Muscle of leg (tissue), 11 donors: ENCODE results near the gene MTMR4. TPM values are rescaled to one million over a fixed set of nuclear protein-coding genes. Genes with fewer than 3 reads are reported as not detected.

Experiments used
- DNase-seq: peaks from one replicate; pipeline ENCODE4 v3.0.0; 2013
- H3K27ac ChIP-seq: one replicate; pipeline ENCODE4 v1.5.1; 2013; ENCODE audit warnings: mild to moderate bottlenecking, low read length, control low read depth
- H3K27me3 ChIP-seq: one replicate; pipeline ENCODE4 v1.6.1; 2013; ENCODE audit warnings: low read length; ENCODE audit not compliant: control insufficient read depth, insufficient read depth
- H3K36me3 ChIP-seq: one replicate; pipeline ENCODE4 v1.6.1; 2013; ENCODE audit warnings: low read length; ENCODE audit not compliant: control insufficient read depth, insufficient read depth
- H3K4me1 ChIP-seq: one replicate; pipeline ENCODE4 v1.6.1; 2013; ENCODE audit warnings: low read length; ENCODE audit not compliant: control insufficient read depth, insufficient read depth
- H3K4me3 ChIP-seq: one replicate; pipeline ENCODE4 v1.5.1; 2013; ENCODE audit warnings: low read length, control low read depth
- H3K9me3 ChIP-seq: replicated peaks from 2 replicates; pipeline ENCODE4 v1.6.1; 2013; ENCODE audit warnings: low read depth, low read length; ENCODE audit not compliant: control insufficient read depth
- WGBS: methylation state at CpG from one replicate; pipeline ENCODE4 v1.1.5; 2013; ENCODE audit warnings: missing lambda C conversion rate; ENCODE audit not compliant: insufficient coverage; 5-methylcytosine and 5-hydroxymethylcytosine counted together
- polyA plus RNA-seq, 8 donors: library from polyadenylated mRNA; unstranded; fragments of 120-200 nt; gene quantifications; one replicate each; pipeline versions ENCODE4 v1.2.1 to v1.2.3, GENCODE V29; 2013; ENCODE audit warnings: inconsistent platforms in 1 of 8, low replicate concordance in 1 of 8; ENCODE audit not compliant: insufficient read length in 8 of 8, insufficient read depth in 1 of 8
- total RNA-seq: library from RNA; stranded (reverse); fragments of 120-200 nt; gene quantifications from one replicate; pipeline ENCODE4 v1.2.4, GENCODE V29; 2013

The MTMR4 gene
- total and polyA plus RNA-seq, 9 donors: 17.4 to 23.7 (median 19.3) TPM

DNA sequence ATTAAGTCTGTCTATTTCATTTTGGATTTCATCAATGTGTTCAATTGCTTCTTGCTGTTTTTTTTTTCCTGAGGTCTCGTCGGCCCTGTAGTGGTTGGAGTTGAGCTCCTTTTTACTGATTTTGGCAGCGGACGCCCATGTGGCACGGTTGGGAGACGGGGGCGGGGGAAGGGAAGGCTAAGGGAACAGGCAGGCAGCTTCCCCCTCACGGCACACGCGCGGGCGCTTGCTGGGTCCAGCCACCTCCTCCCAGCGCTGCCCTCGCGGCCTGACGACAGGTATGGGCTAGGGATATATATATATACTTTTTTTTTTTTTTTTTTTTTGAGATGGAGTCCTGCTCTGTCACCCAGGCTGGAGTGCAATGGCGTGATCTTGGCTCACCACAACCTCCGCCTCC, 37.6 kb downstream of the MTMR4 start:
- Histone ChIP-seq H3K4me1 (no peaks in the 10 kb centered on the region), H3K27me3 (no peaks in the 10 kb centered on the region), H3K4me3 (no peak overlapping the region), H3K9me3 (no peaks in the 10 kb centered on the region), H3K36me3 (no peaks in the 10 kb centered on the region), H3K27ac (no peak overlapping the region)
- no peak for DNase-seq
- 52% methylated on average over 5 of the region's 18 CpGs for WGBS

DNA sequence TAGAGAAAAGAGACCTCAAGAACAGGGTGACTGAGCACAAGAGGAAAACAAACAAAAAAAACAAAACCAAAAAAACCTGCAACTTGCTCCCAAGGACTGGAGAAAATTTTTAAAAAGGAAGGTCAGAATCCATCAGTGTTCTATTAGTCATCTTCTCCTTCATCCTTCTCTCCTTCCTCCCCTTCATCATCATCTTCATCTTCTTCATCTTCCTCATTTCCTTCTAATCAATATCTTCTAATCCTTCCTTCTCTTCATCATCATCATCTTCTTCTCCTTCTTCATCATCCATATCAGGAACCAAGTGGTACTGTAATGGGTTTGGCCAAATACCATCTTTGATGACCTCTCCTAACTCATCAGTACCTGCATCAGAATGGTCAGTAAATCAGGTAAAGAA, 38.5 kb downstream of the MTMR4 start:
- Histone ChIP-seq H3K9me3 (no peaks in the 10 kb centered on the region), H3K4me1 (no peaks in the 10 kb centered on the region), H3K27me3 (no peaks in the 10 kb centered on the region), H3K27ac (no peak overlapping the region), H3K4me3 (no peak overlapping the region), H3K36me3 (no peaks in the 10 kb centered on the region)
- DNase-seq: no peak

DNA sequence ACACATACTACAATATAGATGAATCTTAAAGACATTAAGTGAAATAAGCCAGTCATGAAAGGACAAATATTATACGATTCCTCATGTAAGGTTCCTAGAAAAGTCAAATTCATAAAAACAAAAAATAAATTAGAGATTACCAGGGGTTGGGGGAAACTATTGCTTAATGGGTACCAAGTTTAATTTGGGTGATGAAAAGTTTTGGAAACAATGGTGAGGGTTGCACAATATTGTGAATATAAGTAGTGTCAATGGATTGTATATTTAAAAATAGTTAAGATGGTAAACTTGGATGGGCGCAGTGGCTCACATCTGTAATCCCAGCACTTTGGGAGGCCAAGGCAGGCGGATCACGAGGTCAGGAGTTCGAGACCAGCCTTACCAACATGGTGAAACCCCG, 44.1 kb downstream of the MTMR4 start:
- 73% methylated on average over 2 of the region's 6 CpGs for WGBS
- Histone ChIP-seq H3K4me3 (no peak overlapping the region), H3K27ac (no peak overlapping the region), H3K27me3 (peaks cover 2% of the 10 kb centered on the region), H3K4me1 (no peaks in the 10 kb centered on the region), H3K9me3 (no peaks in the 10 kb centered on the region), H3K36me3 (no peaks in the 10 kb centered on the region)
- DNase-seq: no peak

DNA sequence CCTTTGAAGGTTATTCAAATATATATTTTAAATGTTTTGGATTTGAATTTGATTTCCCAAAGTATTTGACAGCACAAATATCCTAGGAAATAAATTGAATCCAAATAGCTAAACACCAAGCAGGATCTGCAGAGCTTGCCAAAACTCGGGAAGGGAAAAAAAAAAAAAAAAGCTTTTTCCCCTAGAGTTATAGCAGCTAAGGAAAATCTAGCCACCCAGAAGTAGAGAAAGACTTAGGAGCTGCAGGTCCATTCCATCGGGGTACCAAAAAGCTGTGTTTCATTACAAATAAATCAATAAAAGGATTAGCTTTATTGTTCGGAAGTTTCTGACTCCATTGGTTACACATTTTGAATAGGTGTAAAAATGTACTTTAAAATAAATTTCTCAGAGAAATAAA, 45.5 kb downstream of the MTMR4 start:
- H3K27me3 ChIP-seq: peaks cover 2% of the 10 kb centered on the region
- H3K9me3 ChIP-seq: no peaks in the 10 kb centered on the region
- WGBS: no CpG with 5 or more reads among the region's 3 CpGs
- no peak overlapping the region for H3K4me3 ChIP-seq
- H3K36me3 ChIP-seq: no peaks in the 10 kb centered on the region
- H3K4me1 ChIP-seq: no peaks in the 10 kb centered on the region
- no peak for DNase-seq
- no peak overlapping the region for H3K27ac ChIP-seq

DNA sequence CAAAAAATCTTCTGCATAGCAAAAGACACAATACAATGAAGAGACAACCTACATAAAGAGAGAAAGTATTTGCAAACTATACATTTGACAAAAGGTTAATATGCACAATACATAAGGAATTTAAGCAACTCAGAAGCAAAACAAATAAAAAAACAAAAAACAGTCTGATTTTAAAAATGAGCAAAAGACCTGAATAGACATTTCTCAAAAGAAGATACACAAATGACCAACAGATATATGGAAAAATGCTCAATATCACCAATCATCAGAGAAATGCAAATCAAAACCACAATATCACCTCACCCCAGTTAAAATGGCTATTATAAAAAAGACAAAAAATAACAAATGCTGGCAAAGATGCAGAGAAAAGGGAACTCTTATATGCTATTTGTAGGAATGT, 58.9 kb downstream of the MTMR4 start:
- Histone ChIP-seq H3K9me3 (no peaks in the 10 kb centered on the region), H3K4me3 (no peak overlapping the region), H3K36me3 (no peaks in the 10 kb centered on the region), H3K27ac (no peak overlapping the region), H3K27me3 (no peaks in the 10 kb centered on the region), H3K4me1 (no peaks in the 10 kb centered on the region)
- no peak for DNase-seq

DNA sequence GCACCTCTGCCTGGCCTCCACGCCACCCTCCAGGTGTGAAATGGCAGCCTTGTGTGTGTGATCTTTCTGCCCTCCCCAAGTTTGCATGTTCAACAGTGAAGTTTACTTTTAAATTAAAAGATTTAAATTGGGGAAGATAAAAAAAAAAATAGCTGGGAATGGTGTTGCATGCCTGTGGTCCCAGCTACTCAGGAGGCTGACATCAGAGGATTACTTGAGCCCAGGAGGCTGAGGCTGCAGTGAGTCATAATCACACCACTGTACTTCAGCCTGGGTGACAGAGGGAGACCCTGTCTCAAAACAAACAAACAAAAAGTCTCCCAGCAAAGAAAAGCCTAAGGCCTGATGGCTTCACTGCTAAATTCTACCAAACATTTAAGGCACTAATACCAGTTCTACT, 61.7 kb downstream of the MTMR4 start:
- DNase-seq: no peak
- no peaks in the 10 kb centered on the region for H3K4me1 ChIP-seq
- no peak overlapping the region for H3K4me3 ChIP-seq
- no peaks in the 10 kb centered on the region for H3K9me3 ChIP-seq
- 80% methylated on average over 1 of the region's 1 CpG for WGBS
- no peak overlapping the region for H3K27ac ChIP-seq
- H3K27me3 ChIP-seq: no peaks in the 10 kb centered on the region
- H3K36me3 ChIP-seq: no peaks in the 10 kb centered on the region

DNA sequence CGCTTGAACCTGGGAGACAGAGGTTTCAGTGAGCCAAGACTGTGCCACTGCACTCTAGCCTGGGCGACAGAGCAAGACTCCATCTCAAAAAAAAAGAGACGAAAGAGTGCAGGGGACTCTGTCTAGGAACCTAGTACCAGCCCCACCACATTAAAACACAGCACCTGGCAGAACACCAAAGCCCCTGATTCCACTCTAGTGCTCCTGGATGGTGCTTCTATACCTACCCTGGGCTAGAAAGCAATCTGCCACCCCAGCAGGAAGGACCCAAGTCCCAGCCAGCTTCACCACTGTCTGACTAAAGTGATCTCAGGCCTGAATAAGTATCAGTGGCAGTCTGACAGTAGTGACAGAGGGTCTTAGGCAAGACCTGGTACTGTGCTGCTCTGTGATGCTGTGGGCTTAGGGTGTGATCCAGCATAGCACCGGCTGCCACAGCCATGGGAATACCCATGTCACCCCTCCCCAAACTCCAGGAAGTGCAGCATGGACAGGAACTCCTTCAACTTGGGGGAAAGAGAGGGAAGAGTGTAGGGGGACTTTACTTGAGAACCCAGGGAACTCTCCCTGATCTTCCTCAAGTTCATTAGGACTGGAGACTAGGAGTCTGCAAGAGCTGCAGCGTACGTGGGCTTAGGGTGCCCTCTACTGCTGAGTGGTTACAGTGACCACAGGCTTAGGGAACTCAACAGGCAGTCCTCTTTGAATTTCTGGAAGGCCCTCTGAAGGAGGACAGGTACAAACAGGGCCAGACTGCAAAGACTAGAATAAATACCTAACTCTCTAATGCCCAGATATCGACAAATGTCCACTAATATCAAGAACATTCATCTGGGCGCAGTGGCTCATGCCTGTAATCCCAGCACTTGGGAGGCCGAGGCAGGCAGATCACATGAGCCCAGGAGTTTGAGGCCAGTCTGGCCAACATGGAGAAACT, 67.1 kb downstream of the MTMR4 start:
- Histone ChIP-seq H3K27ac (no peak overlapping the region), H3K27me3 (no peaks in the 10 kb centered on the region), H3K4me3 (no peak overlapping the region), H3K36me3 (no peaks in the 10 kb centered on the region), H3K4me1 (no peaks in the 10 kb centered on the region), H3K9me3 (no peaks in the 10 kb centered on the region)
- WGBS: 64% methylated on average over 7 of the region's 9 CpGs
- DNase-seq: peak; percentile 58

DNA sequence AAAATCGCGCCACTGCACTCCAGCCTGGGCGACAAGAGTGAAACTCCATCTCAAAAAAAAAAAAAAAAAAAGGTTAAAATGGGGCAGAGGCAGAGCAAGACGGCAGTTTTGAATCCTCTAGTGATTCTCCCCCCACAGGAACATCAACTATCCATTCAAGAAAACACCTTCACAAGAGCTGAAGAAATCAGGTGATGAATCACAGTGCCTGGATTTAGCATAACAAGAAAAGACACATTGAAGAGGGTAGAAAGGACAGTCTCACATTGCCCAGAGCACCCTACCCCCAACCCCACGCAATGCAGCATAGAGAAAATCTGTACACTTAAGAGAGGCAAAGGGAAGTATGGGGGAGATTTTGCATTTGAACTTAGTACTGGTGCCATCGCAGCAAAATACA, 68.4 kb downstream of the MTMR4 start:
- no peak for DNase-seq
- Histone ChIP-seq H3K27me3 (no peaks in the 10 kb centered on the region), H3K36me3 (no peaks in the 10 kb centered on the region), H3K9me3 (no peaks in the 10 kb centered on the region), H3K4me1 (no peaks in the 10 kb centered on the region), H3K4me3 (no peak overlapping the region), H3K27ac (no peak overlapping the region)
- WGBS: 94% methylated on average over 1 of the region's 6 CpGs

Other genes starting within 250 kb of the MTMR4 start
- 2.3 TPM for gene MPO, start 233.7 kb downstream of the MTMR4 start, total RNA-seq
- gene MPO, start 233.7 kb downstream of the MTMR4 start, polyA plus RNA-seq: 10 to 100 TPM in 5 of 8 donors, 1 to 10 TPM in 3; 7.2 to 20.0 (median 11.0) TPM
- gene TSPOAP1, start 185.8 kb downstream of the MTMR4 start, total RNA-seq: 3.6 TPM
- gene TSPOAP1, start 185.8 kb downstream of the MTMR4 start, polyA plus RNA-seq: 1 to 10 TPM; 4.1 to 7.4 (median 5.1) TPM
- 64.8 TPM for gene SUPT4H1, start 162.4 kb downstream of the MTMR4 start, total RNA-seq
- gene SUPT4H1, start 162.4 kb downstream of the MTMR4 start, polyA plus RNA-seq: 100 to 1,000 TPM in 1 of 8 donors, 10 to 100 TPM in 7; 75.0 to 107 (median 87.8) TPM
- 0.04 TPM for gene RNF43, start 97.1 kb downstream of the MTMR4 start, total RNA-seq
- gene RNF43, start 97.1 kb downstream of the MTMR4 start, polyA plus RNA-seq: 1 to 10 TPM in 2 of 8 donors, under 1 TPM in 6; 0.04 to 1.6 (median 0.06) TPM
- 0.13 TPM for gene HSF5, start 26.2 kb downstream of the MTMR4 start, total RNA-seq
- under 1 TPM in 6 of 8 donors, not detected in 2; 0.04 to 0.20 (median 0.09) TPM for gene HSF5, start 26.2 kb downstream of the MTMR4 start, polyA plus RNA-seq
- 2.1 TPM for gene TEX14, start 177.4 kb upstream of the MTMR4 start, total RNA-seq
- 1 to 10 TPM; 3.7 to 5.1 (median 4.3) TPM for gene TEX14, start 177.4 kb upstream of the MTMR4 start, polyA plus RNA-seq
- gene RAD51C, start 178.0 kb upstream of the MTMR4 start, total RNA-seq: 24.6 TPM
- gene RAD51C, start 178.0 kb upstream of the MTMR4 start, polyA plus RNA-seq: 10 to 100 TPM; 25.9 to 33.3 (median 29.2) TPM
- gene PPM1E, start 241.2 kb upstream of the MTMR4 start, total RNA-seq: 1.1 TPM
- 1 to 10 TPM in 7 of 8 donors, under 1 TPM in 1; 0.85 to 2.9 (median 1.9) TPM for gene PPM1E, start 241.2 kb upstream of the MTMR4 start, polyA plus RNA-seq